ENCODE data around the gene OR6S1. TPM values are rescaled to one million over a fixed set of nuclear protein-coding genes. Genes with fewer than 3 reads are reported as not detected.
A peak's percentile ranks its signal among the peaks of the same experiment; 100 is the strongest.

The OR6S1 gene
- polyA plus RNA-seq, 1 of the 3 experiments (the other 2 are of a cell fraction) = not detected

DNA sequence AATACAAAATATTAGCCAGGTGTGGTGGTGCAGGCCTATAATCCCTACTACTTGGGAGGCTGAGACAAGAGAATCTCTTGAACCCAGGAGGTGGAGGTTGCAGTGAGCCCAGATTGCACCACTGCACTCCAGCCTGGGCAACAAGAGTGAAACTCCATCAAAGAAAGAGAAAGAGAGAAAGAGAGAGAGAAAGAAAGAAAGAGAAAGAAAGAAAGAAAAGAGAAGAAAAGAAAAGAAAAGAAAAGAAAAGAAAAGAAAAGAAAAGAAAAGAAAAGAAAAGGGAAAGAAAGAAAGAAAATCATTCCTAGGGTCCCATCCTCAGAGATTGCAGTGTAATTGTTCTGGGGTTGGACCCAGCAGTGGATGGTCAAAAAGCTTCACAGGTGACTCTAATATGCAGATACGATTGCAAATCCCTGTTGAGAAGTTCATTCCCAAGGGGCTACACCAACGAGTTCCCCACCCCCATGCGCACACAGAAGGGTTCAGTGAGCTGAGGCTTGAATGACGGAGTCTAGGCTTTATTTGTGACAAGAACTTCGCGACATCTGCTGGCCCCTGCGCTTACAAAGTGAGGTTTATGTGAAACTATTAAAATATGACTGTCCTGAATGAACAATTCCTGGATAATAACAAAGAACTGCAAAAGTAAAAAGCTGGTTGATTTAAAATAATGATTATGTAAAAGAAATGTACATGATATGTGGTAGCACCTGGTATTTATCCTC lies 32.9 kb downstream of the OR6S1 start:
- CTCF ChIA-PET = interaction anchor here (0.6 to 4.9 kb wide), 30 partner anchors 9 to 784 kb away, joined by 3 to 70 read pairs (median 5); partner anchors contain the start of genes CCNB1IP1, PARP2, RNASE11 and RNASE4
- Histone ChIP-seq H3K9me3 (no peaks in the 10 kb centered on the region), H2AFZ (ENCODE audit: low read depth) (no peak overlapping the region), H4K20me1 (ENCODE audit: insufficient read depth) (peaks cover 6% of the 10 kb centered on the region), H3K9me2 (no peaks in the 10 kb centered on the region), H3F3A (replicated peaks; ENCODE audit: insufficient read depth) (peaks cover 20% of the 10 kb centered on the region), H3K27me3 (ENCODE audit: insufficient read depth) (no peaks in the 10 kb centered on the region), H3K27ac (ENCODE audit: low read depth in 2 of 2, low read length in 1 of 2) (no peak overlapping the region), H3K79me2 (ENCODE audit: insufficient read depth) (no peaks in the 10 kb centered on the region), H3K4me3 (ENCODE audit: low read depth in 2 of 2, low read length in 1 of 2) (no peak overlapping the region), H3K9ac (no peak overlapping the region), H3K4me1 (ENCODE audit: control insufficient read depth in 1 of 2, insufficient read depth in 2 of 2, low read depth in 1 of 2, low read length in 1 of 2) (peaks cover 0 to 4% of the 10 kb centered on the region in 2 experiments; a peak in 1 of 4 replicates), H3K36me3 (replicated peaks in 1 of 2; ENCODE audit: control insufficient read depth in 1 of 2, insufficient read depth in 2 of 2, low read length in 1 of 2) (no peaks in the 10 kb centered on the region), H3K4me2 (0 out of 2 replicates have a peak overlapping the region, but pooled peaks have one; percentile 73)
- no peak for DNase-seq
- 37% methylated on average over 7 of the region's 7 CpGs for WGBS (ENCODE audit: low lambda C conversion rate)
- POLR2A ChIA-PET = no interaction called here
- TF ChIP-seq, protein P1, sequence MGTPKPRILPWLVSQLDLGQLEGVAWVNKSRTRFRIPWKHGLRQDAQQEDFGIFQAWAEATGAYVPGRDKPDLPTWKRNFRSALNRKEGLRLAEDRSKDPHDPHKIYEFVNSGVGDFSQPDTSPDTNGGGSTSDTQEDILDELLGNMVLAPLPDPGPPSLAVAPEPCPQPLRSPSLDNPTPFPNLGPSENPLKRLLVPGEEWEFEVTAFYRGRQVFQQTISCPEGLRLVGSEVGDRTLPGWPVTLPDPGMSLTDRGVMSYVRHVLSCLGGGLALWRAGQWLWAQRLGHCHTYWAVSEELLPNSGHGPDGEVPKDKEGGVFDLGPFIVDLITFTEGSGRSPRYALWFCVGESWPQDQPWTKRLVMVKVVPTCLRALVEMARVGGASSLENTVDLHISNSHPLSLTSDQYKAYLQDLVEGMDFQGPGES (IDR thresholded peaks at IDR 0.05; ENCODE audit: low read depth, low read length) = no peak
- TF ChIP-seq RXRA (IDR thresholded peaks at IDR 0.05; ENCODE audit: borderline replicate concordance, low read depth) (no peak), FOXJ3 (CRISPR knock-in tag; IDR thresholded peaks at IDR 0.05) (no peak), CHD2 (IDR thresholded peaks at IDR 0.05; ENCODE audit: low read length, partially characterized antibody) (no peak), RFX5 (IDR thresholded peaks at IDR 0.05; ENCODE audit: low read length) (no peak), POLR2AphosphoS5 (IDR thresholded peaks at IDR 0.05; ENCODE audit: low read depth, low read length) (no peak), MXI1 (IDR thresholded peaks at IDR 0.05; ENCODE audit: low read depth, low read length) (no peak), SMC3 (IDR thresholded peaks at IDR 0.05; ENCODE audit: low read depth, low read length) (no peak), FOXM1 (IDR thresholded peaks at IDR 0.05; ENCODE audit: low read depth) (no peak), NFIC (IDR thresholded peaks at IDR 0.05; ENCODE audit: borderline replicate concordance) (no peak), EP300 (IDR thresholded peaks at IDR 0.05; ENCODE audit: borderline replicate concordance in 1 of 2, low read depth in 1 of 2, low read length in 1 of 2) (no peak), FOSL2 (IDR thresholded peaks at IDR 0.05; ENCODE audit: borderline replicate concordance, low read depth) (no peak), TCF12 (IDR thresholded peaks at IDR 0.05) (no peak), RAD21 (IDR thresholded peaks at IDR 0.05; ENCODE audit: low read length) (no peak), EZH2phosphoT487 (IDR thresholded peaks at IDR 0.05; ENCODE audit: borderline replicate concordance, low read depth) (no peak), MEF2A (IDR thresholded peaks at IDR 0.05; ENCODE audit: borderline replicate concordance, low read depth) (no peak)
- TF ChIP-seq, protein P2, sequence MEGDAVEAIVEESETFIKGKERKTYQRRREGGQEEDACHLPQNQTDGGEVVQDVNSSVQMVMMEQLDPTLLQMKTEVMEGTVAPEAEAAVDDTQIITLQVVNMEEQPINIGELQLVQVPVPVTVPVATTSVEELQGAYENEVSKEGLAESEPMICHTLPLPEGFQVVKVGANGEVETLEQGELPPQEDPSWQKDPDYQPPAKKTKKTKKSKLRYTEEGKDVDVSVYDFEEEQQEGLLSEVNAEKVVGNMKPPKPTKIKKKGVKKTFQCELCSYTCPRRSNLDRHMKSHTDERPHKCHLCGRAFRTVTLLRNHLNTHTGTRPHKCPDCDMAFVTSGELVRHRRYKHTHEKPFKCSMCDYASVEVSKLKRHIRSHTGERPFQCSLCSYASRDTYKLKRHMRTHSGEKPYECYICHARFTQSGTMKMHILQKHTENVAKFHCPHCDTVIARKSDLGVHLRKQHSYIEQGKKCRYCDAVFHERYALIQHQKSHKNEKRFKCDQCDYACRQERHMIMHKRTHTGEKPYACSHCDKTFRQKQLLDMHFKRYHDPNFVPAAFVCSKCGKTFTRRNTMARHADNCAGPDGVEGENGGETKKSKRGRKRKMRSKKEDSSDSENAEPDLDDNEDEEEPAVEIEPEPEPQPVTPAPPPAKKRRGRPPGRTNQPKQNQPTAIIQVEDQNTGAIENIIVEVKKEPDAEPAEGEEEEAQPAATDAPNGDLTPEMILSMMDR (IDR thresholded peaks at IDR 0.05) = no peak
- TF ChIP-seq, protein P3, sequence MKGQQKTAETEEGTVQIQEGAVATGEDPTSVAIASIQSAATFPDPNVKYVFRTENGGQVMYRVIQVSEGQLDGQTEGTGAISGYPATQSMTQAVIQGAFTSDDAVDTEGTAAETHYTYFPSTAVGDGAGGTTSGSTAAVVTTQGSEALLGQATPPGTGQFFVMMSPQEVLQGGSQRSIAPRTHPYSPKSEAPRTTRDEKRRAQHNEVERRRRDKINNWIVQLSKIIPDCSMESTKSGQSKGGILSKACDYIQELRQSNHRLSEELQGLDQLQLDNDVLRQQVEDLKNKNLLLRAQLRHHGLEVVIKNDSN (IDR thresholded peaks at IDR 0.05; ENCODE audit: borderline replicate concordance, low read depth) = no peak
- TF ChIP-seq, protein P4, sequence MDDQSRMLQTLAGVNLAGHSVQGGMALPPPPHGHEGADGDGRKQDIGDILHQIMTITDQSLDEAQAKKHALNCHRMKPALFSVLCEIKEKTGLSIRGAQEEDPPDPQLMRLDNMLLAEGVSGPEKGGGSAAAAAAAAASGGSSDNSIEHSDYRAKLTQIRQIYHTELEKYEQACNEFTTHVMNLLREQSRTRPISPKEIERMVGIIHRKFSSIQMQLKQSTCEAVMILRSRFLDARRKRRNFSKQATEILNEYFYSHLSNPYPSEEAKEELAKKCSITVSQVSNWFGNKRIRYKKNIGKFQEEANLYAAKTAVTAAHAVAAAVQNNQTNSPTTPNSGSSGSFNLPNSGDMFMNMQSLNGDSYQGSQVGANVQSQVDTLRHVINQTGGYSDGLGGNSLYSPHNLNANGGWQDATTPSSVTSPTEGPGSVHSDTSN (IDR thresholded peaks at IDR 0.05) = no peak
